GM21390 (cell line): ENCODE data around the gene AXIN1.
"Not testable (repeated sequence)": the region's sequence is repeated elsewhere in the genome, so short reads cannot be mapped to it uniquely, and the experiment has no call there.

Experiments
- ATAC-seq: cut with Tn5 transposase; IDR thresholded peaks from one replicate; pipeline ENCODE4 v1.9.1; 2021; ENCODE audit not compliant: unreplicated experiment

The AXIN1 gene

DNA sequence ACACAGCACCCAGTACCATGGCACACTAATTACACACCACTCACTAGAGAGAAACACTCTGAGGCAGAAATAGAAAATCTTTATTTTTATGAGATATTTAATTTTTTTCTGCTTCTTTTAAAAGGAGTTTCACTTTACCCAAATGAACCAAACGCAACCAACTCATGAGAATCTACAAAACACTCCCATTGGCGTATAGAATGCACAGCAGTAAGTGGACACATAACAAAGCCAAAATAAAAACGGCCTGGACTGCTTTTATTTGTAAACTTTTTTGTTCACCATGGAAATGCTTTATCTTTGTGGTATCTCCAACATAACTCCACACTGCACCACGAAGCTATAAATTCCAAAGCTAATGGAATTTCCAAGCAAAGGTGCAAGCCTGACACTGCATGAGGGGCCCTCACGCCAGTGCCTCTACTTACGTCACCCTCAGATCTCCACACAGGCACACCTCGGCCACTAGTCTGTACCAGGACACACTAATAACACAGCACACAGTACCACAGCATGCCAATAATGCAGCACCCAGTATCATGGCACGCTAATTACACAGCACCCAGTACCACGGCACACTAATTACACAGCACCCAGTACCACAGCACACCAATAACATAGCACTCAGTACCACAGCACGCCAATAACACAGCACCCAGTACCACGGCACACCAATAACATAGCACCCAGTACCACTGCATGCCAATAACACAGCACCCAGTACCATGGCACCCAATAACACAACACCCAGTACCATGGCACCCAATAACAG lies 17.5 kb downstream of the AXIN1 start:
- ATAC-seq: not testable (repeated sequence)

- not testable (repeated sequence) for ATAC-seq
Observed at GRCh38 chr16:334164-334832, 18.2 kb downstream of the AXIN1 start.

DNA sequence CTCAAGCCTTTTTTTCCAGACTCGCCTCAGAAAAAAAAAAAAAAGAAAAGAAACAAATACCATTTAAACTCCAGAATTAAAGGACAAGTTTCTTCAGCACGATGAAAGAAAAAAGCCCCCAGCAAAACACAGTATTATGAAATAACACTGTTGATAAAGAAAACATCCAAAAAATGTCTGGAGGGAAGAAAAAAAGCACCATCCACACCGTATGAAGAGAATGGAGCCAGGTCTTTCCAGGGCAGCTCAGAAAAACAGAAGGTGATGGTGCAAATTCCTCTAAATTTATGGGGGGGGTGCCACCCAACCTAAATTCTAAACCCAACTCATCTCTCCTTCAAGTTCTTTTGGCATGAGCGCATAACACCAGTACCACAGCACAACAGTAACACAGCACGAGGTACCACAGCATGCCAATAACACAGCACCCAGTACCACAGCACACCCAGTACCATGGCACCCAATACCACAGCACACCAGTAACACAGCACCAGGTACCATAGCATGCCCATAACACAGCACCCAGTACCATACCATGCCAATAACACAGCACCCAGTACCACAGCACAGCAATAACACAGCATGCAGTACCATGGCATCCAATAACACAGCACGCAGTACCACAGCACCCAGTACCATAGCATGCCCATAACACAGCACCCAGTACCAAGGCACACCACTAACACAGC lies 19.0 kb downstream of the AXIN1 start:
- ATAC-seq: no peak

DNA sequence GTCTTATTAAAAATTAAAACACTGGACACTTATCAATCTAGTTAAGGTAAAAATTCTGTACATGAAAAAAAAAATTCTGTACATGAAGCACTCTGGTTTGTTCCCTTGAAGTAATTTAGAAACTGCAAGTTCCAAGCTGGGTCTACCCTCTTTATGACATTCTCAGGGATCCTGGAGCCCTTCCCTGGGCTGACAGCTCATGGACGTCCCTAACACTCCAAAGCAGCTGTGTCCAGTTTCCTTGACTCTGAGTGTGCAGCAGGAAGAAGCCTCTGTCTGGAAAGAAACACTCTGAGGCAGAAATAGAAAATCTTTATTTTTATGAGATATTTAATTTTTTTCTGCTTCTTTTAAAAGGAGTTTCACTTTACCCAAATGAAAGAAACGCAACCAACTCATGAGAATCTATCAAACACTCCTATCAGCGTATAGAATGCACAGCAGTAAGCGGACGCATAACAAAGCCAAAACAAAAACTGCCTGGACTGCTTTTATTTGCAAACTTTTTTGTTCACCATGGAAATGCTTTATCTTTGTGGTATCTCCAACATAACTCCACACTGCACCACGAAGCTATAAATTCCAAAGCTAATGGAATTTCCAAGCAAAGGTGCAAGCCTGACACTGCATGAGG lies 21.2 kb downstream of the AXIN1 start:
- ATAC-seq: not testable (repeated sequence)

DNA sequence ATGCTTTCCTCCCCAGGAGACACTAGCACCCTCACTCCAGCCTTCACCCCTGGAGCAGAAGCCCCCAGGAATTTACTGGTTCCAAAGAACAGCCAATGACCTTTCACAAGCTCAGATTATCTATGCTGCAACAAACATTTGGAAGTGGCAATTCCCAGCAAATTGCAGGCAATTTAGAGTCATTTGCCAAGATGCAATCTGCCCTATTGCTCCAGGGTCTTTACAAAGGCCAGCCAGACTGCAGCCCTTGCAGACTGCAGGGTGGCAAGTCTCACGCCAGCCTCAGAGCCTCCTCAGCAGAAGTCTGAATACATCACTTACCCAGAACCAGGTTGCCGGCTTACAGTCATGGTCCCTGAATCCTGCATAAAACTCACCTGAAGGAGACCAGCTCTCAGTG lies 21.8 kb downstream of the AXIN1 start:
- ATAC-seq: no peak

DNA sequence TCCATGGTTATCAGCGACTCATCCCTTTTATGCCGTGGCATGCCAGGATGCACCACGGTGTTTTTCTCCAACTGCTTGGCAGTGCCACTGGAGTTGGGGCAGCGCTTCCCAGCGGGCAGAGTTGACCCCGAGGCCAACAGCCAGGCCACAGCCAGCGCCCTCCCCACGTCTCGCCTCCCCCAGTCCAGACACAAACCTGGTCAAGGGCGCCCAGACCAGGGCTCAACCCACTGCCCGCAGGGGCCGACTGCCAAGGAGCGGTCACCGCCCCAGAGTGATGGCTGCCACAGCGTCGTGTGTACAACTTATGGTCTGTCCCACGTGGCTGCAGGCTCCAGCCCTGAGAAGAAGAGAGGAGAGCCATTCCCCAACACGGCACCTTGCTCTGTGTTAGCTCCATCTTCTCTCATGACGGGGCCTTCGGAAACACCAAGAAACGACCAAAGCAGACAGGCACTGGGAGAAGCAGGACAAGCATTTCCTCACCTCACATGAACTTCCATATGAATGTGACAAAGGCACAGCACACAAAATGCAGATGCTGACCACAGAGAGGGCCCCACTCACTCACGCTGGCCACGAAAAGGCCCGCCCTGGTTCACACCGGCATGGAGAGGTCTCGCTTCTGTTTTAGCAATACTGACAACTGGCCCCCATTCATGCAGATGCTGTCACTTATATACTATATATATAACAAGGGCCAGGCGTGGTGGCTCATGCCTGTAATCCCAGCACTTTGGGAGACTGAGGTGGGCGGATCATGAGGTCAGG lies 27.0 kb downstream of the AXIN1 start:
- ATAC-seq: no peak

GRCh38 chr16:324451-325334 lies 27.8 kb downstream of the AXIN1 start:
- ATAC-seq: no peak

DNA sequence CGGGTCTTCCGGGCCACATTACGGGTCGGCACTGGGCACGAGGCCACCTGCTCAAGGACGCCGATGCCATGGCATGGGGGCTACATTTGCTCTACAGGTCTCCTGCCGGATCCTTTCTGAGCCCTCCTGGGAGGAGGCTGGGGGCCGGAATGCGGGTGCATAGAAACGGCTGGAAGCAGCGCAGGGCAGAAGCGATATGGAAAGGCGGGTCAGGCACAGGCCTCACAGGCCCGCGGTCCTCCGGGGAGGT lies 28.4 kb downstream of the AXIN1 start:
- no peak for ATAC-seq

GRCh38 chr16:322476-323143 lies 29.9 kb downstream of the AXIN1 start:
- no peak for ATAC-seq

DNA sequence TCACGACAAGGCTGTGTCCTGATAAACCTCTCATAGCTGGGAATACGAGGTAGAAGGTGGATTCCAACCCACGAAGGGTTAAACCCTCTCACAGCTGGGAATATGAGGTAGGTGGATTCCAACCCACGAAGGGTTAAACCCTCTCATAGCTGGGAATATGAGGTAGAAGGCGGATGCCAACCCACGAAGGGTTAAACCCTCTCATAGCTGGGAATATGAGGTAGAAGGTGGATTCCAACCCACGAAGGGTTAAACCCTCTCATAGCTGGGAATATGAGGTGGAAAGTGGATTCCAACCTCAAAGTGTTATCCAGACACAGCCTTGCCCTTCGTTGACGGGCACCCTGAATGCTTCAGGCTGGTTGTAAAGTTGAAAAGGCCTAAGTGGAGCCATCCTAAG lies 31.0 kb downstream of the AXIN1 start:
- ATAC-seq: no peak

DNA sequence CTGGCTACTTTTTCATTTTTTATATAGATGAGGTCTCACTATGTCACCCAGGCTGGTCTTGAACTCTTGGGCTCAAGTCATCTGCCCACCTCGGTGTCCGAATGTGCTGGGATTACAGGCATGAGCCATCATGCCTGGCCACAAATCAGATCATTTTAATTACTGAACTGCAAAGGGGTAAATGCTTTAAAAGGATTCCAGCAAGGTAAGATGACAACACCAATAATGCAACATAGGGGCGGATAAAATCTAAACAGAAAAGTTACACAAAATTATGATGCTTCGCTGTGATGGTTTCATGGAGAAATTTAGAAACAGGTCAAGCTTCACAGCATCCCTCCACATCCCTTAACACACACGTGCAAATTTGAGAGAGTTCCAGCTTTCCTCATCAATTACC lies 32.3 kb downstream of the AXIN1 start:
- ATAC-seq: no peak

- ATAC-seq: no peak
Observed at GRCh38 chr16:318628-319027, 33.9 kb downstream of the AXIN1 start.

GRCh38 chr16:317583-317982 lies 34.9 kb downstream of the AXIN1 start:
- ATAC-seq: no peak

- ATAC-seq: no peak
Observed at GRCh38 chr16:316741-317464, 35.6 kb downstream of the AXIN1 start.

DNA sequence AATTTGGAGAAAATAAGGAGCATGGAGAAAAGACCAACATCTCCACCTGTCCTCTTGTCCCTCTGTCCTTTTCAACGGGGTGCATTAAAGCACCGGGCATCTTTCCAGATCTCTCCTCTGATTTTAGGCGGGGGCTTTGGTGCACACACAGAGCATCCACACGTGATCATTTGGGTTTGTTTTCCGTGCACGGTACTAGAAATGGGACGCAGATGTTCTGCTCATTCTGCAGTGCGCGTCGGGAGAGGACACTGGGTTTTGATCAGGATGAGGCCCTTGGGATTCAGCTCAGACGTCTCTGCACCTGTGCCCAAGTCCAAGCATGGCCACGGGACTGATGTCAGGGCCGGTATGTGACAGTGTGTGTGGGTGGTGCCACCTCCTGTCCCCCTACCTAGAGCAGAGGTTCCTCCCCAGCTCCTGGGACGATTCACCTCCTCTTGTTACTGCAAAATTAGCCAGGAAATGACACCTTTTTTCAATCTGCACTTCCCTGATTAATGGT lies 37.7 kb downstream of the AXIN1 start:
- ATAC-seq: no peak

DNA sequence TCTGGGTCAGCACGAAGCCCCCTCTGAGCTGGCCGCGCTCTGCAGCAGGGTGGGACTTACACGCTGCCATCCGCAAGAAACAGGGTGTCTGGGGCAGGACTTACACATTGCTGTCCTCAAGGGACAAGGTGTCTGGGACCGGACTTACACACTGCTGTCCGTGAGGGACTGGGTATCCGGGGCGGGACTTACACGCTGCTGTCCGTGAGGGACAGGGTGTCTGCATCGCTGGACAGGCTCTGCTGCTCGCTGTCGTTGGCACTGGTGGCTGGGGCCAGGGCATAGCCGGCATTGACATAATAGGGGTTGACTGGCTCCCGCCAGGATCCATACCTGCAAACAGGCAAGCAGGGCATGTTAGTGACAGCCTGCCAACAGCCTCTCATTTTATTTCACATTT lies 38.2 kb downstream of the AXIN1 start:
- ATAC-seq: no peak

- no peak for ATAC-seq
Observed at GRCh38 chr16:311725-312124, 40.8 kb downstream of the AXIN1 start.

DNA sequence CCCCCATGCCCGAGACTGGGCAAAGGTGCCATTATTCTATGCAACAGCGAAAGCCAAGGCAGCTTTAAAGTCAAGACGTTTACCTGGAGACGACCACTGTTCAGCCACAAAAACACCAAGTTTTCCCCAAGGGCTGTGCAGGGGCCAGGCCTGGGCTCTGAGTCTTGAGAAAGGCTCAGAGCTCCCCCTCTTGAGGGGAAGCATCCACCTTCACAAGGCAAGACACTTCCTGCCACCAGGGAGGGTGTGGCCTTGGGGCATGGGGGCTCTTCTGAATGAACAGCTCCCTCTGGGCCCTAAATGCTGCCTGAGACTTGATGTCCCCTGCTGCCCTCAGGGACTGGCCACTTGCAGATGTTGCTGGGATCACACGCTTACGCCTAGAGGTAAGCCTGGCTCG lies 43.0 kb downstream of the AXIN1 start:
- no peak for ATAC-seq
